ENCODE data around the gene ATP8A2.

GRCh38 chr13:25943081-25943480 lies 571.3 kb downstream of the ATP8A2 start:
- TF ChIP-seq EZH2phosphoT487 (IDR thresholded peaks at IDR 0.05; ENCODE audit: borderline replicate concordance, low read depth, low read length) (no peak), CTCF (conservative IDR thresholded peaks at IDR 0.05; ENCODE audit: low read length) (no peak)

Data from OCI-LY7 (cell line).